Measurements from ENCODE around the gene ACAD10.

Gene ACAD10

GRCh38 chr12:111749391-111749790 lies 63.5 kb downstream of the ACAD10 start:
- no peak for DNase-seq (ENCODE audit: insufficient read length, low spot score)
- FAIRE-seq, result no peak
- TF ChIP-seq CTCF (IDR thresholded peaks at IDR 0.05; ENCODE audit: insufficient read depth, missing control alignments), result no peak

- FAIRE-seq (no peak), DNase-seq (ENCODE audit: insufficient read length, low spot score) (peak; percentile 92)
- TF ChIP-seq CTCF (IDR thresholded peaks at IDR 0.05; ENCODE audit: insufficient read depth, missing control alignments), result peak; percentile 67
These were observed 67.5 kb downstream of the ACAD10 start for GRCh38 chr12:111753144-111753881.

- DNase-seq (ENCODE audit: insufficient read length, low spot score) (no peak), FAIRE-seq (no peak)
- TF ChIP-seq CTCF (IDR thresholded peaks at IDR 0.05; ENCODE audit: insufficient read depth, missing control alignments), result no peak
These were observed 68.8 kb downstream of the ACAD10 start for GRCh38 chr12:111754671-111755070.

GRCh38 chr12:111756196-111756595 lies 70.3 kb downstream of the ACAD10 start:
- FAIRE-seq, result no peak
- no peak for DNase-seq (ENCODE audit: insufficient read length, low spot score)
- TF ChIP-seq CTCF (IDR thresholded peaks at IDR 0.05; ENCODE audit: insufficient read depth, missing control alignments), result no peak

GRCh38 chr12:111756681-111757080 lies 70.8 kb downstream of the ACAD10 start:
- no peak for DNase-seq (ENCODE audit: insufficient read length, low spot score)
- FAIRE-seq, result no peak
- no peak for TF ChIP-seq CTCF (IDR thresholded peaks at IDR 0.05; ENCODE audit: insufficient read depth, missing control alignments)

GRCh38 chr12:111757361-111758119 lies 71.7 kb downstream of the ACAD10 start:
- DNase-seq (ENCODE audit: insufficient read length, low spot score) (no peak), FAIRE-seq (no peak)
- TF ChIP-seq CTCF (IDR thresholded peaks at IDR 0.05; ENCODE audit: insufficient read depth, missing control alignments), result no peak

GRCh38 chr12:111758120-111758561 lies 72.3 kb downstream of the ACAD10 start:
- no peak for FAIRE-seq
- no peak for TF ChIP-seq CTCF (IDR thresholded peaks at IDR 0.05; ENCODE audit: insufficient read depth, missing control alignments)
- no peak for DNase-seq (ENCODE audit: insufficient read length, low spot score)
